K562 (cell line): ENCODE results near the gene UQCC2. TPM values are rescaled to one million over a fixed set of nuclear protein-coding genes. Genes with fewer than 3 reads are reported as not detected.

Experiments
- CEBPB ChIP-seq: fragments of 450-650 bp; IDR thresholded peaks from 2 replicates; pipeline ENCODE4 v1.6.1; 2016; ENCODE audit warnings: missing genetic modification characterization, missing compliant biosample characterization
- CEBPG ChIP-seq, 3 experiments: fragments of 200-800 bp in 1 of 3; sonication (Bioruptor generic) in 1 of 3; sonication (generic) in 1 of 3; formaldehyde crosslinking in 1 of 3; IDR thresholded peaks in 2 of 3; conservative IDR thresholded peaks in 1 of 3; 2 replicates each; pipeline versions ENCODE4 v1.6.1 to v1.8.0; 2016 to 2022; ENCODE audit warnings: missing compliant biosample characterization in 2 of 3, missing genetic modification characterization in 2 of 3, mild to moderate bottlenecking in 1 of 3, missing genetic modification reagents in 1 of 3
- HES1 ChIP-seq: fragments of 450-650 bp; IDR thresholded peaks from 2 replicates; pipeline ENCODE4 v1.6.1; 2016; ENCODE audit warnings: low read depth, mild to moderate bottlenecking, moderate library complexity
- SMARCC2 ChIP-seq: fragments of 450-650 bp; IDR thresholded peaks from 2 replicates; pipeline ENCODE4 v1.6.1; 2017; ENCODE audit warnings: antibody characterized with exemption, moderate library complexity, mild to moderate bottlenecking, low read depth
- TRIM24 ChIP-seq, 2 experiments: fragments of 450-650 bp; IDR thresholded peaks; 2 replicates each; pipeline ENCODE4 v1.6.1; 2016
- ZNF592 ChIP-seq: fragments of 450-650 bp; IDR thresholded peaks from 2 replicates; pipeline ENCODE4 v1.6.1; 2017; ENCODE audit warnings: antibody characterized with exemption, mild to moderate bottlenecking
- ZNF785 ChIP-seq: fragments of 250-450 bp; sonication (Bioruptor Pico); IDR thresholded peaks from 2 replicates; pipeline ENCODE4 v1.4.0; 2020; ENCODE audit warnings: mild to moderate bottlenecking
- polyA plus RNA-seq, 8 experiments: library from polyadenylated mRNA; depleted of rRNA in 4 of 8; stranded (reverse) in 5 of 8; unstranded in 3 of 8; fragments of >200 nt; fragmentation: Nextera tagmentation in 2 of 8; fragmentation: Illumina TruSeq in 1 of 8; extraction: Ambion mirVana in 2 of 8; extraction: Trizol in 1 of 8; gene quantifications; 2 replicates each; pipeline versions ENCODE4 v1.2.1 to v1.2.3, GENCODE V29; 2011 to 2014; ENCODE audit warnings: inconsistent platforms in 1 of 8, missing spikeins in 1 of 8
- total RNA-seq, 7 experiments: library from RNA; depleted of rRNA in 6 of 7; stranded (reverse); fragments of >200 nt in 6 of 7; fragmentation: Illumina TruSeq in 2 of 7; extraction: Trizol in 2 of 7; gene quantifications; 2 replicates each; pipeline versions ENCODE4 v1.2.1 to v1.2.3, GENCODE V29; 2011 to 2021; ENCODE audit warnings: low replicate concordance in 1 of 7

Gene UQCC2
- total and polyA plus RNA-seq, 9 of the 15 experiments (the other 6 are each of a cell fraction or from before 2014, with no cell fraction given) = 58.5 to 927 (median 158) TPM

- TF ChIP-seq CEBPG (CRISPR knock-in tag; IDR thresholded peaks at IDR 0.05) = peak; percentile 74
- TF ChIP-seq CEBPG (tag; conservative IDR thresholded peaks at IDR 0.05 in 1 of 2, IDR thresholded peaks at IDR 0.05 in 1 of 2) = peak in 1 of 2 experiments; percentile 90; a peak in 2 of 4 replicates
- peak; percentile 69 to 77; a peak in 2 of 4 replicates for TF ChIP-seq TRIM24 (IDR thresholded peaks at IDR 0.05)
- no peak for TF ChIP-seq ZNF592
- TF ChIP-seq ZNF785 (CRISPR knock-in tag) = no peak
- no peak for TF ChIP-seq SMARCC2
- no peak for TF ChIP-seq HES1
- TF ChIP-seq CEBPB = 0 out of 2 replicates have a peak, but pooled peaks have one; percentile 10
Measured at GRCh38 chr6:33716890-33717632, 5.6 kb upstream of the UQCC2 start (continued).
